Measurements from ENCODE around the gene CCDC122. TPM values are rescaled to one million over a fixed set of nuclear protein-coding genes. Genes with fewer than 3 reads are reported as not detected.

The CCDC122 gene
- total RNA-seq, 2 experiments from 2014 or later: 2.1 to 2.5 TPM

DNA sequence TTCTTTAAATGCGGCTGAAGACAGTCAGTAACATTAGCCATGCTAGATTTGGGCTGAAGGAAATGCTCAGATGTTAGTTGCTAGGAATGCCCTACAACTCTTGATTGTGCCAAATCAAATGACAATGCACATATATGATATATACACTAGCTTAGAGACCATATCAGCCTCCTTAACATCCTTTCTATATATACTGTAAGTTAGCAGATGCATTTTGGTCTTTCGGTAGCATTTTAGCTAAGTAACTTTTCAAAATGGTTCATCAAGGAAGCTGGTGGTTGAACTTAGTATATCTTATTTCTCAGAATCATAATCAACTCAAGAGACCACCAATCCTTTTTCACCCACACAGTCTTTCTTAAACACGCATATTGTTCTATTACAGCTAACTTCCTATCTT, 78.7 kb downstream of the CCDC122 start:
- Mint-ChIP-seq H3K36me3 (no peaks in the 10 kb centered on the region), H3K9me3 (no peaks in the 10 kb centered on the region), H3K27me3 (peaks cover 25% of the 10 kb centered on the region), H3K4me1 (peaks cover 16% of the 10 kb centered on the region), H3K4me3 (no peak overlapping the region), H3K27ac (no peak overlapping the region)
- no peak for DNase-seq

DNA sequence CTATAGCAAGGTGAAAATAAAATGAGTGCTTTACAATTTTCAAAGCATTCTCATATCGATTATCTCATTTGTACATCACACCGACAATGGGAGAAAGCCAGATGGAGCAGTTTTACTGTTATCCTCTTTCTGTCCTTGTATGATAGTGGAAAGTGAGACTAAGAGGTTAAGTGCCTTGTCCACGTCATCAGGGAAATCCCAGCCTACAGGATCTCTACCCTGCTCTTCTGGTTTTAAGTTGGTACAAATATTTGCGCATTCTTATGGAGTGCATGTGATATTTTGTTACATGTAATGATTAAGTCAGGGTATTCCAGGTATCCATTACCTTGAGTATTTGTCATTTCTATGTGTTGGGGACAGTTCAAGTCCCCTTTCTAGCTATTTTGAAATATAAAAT, 80.3 kb downstream of the CCDC122 start:
- peaks cover 30% of the 10 kb centered on the region for H3K27me3 Mint-ChIP-seq
- H3K27ac Mint-ChIP-seq: no peak overlapping the region
- H3K4me3 Mint-ChIP-seq: no peak overlapping the region
- no peak for DNase-seq
- peaks cover 13% of the 10 kb centered on the region for H3K4me1 Mint-ChIP-seq
- H3K9me3 Mint-ChIP-seq: no peaks in the 10 kb centered on the region
- H3K36me3 Mint-ChIP-seq: no peaks in the 10 kb centered on the region

DNA sequence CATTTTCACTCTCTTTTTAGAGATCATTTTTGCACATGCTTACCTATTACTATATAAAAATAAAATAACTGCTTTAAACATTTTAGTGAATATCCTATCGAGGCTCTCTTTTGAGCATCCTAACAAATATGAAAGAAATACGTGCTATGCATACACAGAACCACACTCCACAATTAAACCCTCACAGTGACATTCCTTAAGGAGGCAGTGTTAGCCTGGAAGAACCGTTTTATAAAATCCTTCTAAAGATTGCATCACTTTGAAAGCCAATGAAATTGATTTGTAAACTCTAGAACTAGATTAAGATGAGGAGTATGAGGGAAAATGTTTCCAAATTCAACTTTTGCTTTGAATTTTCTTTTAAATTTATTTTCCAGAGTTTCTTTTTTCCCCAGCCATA, 81.7 kb downstream of the CCDC122 start:
- H3K4me1 Mint-ChIP-seq: peaks cover 13% of the 10 kb centered on the region
- no peak for DNase-seq
- no peak overlapping the region for H3K4me3 Mint-ChIP-seq
- H3K27me3 Mint-ChIP-seq: peaks cover 33% of the 10 kb centered on the region
- H3K27ac Mint-ChIP-seq: no peak overlapping the region
- H3K36me3 Mint-ChIP-seq: no peaks in the 10 kb centered on the region
- H3K9me3 Mint-ChIP-seq: no peaks in the 10 kb centered on the region

DNA sequence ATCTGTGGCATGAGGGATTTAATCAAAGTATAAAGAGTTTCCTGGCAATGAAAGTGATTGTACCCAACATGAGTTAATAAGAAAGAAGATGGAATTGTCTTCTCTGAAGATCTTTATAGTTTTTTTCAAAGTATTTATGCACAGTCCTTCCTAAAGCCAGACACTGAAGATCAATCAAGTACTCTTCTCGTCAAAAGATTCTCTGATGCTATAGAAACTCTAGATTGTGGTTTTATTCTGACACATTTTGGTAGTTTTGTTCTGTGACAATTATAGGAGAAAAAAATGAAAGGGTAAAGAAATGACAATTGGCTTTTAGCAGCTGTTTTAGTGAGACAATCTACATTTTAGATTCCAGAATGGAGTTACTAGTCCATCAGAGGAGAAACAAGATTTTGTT, 82.4 kb downstream of the CCDC122 start:
- no peak overlapping the region for H3K4me3 Mint-ChIP-seq

DNA sequence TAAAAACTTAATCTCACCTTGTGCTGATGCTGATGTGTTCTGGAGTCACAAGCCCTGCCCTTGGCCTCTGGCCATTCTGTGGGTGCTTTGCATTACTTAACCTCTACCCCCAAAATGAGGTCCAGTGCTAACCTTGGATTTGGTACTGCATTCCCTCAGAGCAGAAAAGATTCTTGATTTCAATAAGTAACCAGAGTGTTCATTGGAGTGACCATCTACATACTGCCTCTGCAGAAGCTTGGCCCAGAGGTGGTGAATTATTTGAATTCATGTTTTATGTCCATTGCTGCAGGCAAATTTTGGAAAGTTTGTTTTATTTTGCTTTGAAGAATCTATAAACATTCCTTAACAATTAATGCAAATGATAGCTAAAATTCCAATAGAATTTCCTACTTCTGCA, 85.1 kb downstream of the CCDC122 start:
- H3K4me1 Mint-ChIP-seq: peaks cover 13% of the 10 kb centered on the region
- H3K36me3 Mint-ChIP-seq: no peaks in the 10 kb centered on the region
- H3K9me3 Mint-ChIP-seq: no peaks in the 10 kb centered on the region
- no peak overlapping the region for H3K27ac Mint-ChIP-seq
- peaks cover 52% of the 10 kb centered on the region for H3K27me3 Mint-ChIP-seq
- no peak for DNase-seq
- H3K4me3 Mint-ChIP-seq: no peak overlapping the region

More for the DNA sequence above, 82.4 kb downstream of the CCDC122 start:
- peaks cover 40% of the 10 kb centered on the region for H3K27me3 Mint-ChIP-seq
- peaks cover 13% of the 10 kb centered on the region for H3K4me1 Mint-ChIP-seq
- no peaks in the 10 kb centered on the region for H3K36me3 Mint-ChIP-seq
- no peaks in the 10 kb centered on the region for H3K9me3 Mint-ChIP-seq
- H3K27ac Mint-ChIP-seq: peak overlapping the region; percentile 8
- DNase-seq: no peak

DNA sequence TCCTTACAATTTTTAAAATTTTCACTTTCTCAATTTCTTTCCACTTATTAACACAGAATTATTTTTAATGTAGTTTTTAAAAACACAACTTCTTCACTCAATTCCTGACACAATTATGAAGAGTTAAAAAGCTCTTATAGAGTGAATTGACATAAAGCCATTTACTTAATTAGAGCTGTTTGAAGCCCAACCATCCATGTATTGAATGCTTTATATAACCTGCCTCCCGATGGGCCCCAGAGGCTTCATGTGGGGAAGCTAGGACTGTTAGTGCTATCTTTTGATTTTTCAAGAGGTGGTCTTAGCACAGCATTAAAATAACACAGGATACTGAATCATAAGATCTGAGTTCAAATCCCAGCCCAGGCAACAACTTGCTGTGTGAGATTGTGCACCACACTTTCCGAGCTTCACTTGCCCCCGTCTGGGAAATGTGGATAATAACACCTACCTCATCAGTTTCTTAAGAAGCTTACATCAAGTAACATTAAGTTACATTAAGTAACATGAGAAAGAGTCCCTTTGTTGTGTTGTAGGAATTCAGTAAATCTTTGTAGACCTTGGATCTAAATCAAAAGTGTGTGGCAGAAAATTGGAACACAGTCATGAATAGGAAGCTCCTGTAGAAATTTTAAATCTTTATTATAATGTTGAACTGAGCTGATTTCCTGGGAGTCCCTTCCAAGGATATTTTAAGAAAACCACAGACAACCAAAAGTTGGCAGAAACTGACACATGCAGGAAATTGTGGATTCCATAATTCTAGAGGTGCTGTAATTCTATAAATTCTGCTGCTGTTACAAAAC, 87.3 kb downstream of the CCDC122 start:
- Mint-ChIP-seq H3K4me3 (no peak overlapping the region), H3K36me3 (no peaks in the 10 kb centered on the region), H3K9me3 (no peaks in the 10 kb centered on the region), H3K27me3 (peaks cover 59% of the 10 kb centered on the region), H3K27ac (no peak overlapping the region), H3K4me1 (peaks cover 11% of the 10 kb centered on the region)
- DNase-seq: no peak

DNA sequence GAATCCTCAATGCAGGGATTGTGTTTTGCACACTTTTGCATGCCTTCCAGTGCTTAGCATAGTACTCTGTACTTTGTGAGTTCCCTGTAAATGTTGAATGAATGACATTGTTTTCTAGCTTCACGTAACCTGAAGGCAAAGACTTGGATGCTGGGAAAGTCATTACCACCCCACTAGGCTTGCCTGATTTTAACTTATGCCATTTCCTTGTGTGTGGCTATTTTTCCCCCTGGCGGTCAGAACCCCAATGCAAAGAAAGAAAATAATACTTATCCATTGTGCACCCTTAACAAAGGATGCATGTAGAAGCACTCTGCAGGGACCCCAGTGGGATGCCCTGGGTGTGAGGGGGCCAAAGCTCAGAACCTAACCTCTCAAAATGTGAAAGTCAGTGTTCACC, 91.5 kb downstream of the CCDC122 start:
- no peak for DNase-seq
- peaks cover 2% of the 10 kb centered on the region for H3K4me1 Mint-ChIP-seq
- H3K36me3 Mint-ChIP-seq: no peaks in the 10 kb centered on the region
- H3K27ac Mint-ChIP-seq: no peak overlapping the region
- H3K9me3 Mint-ChIP-seq: no peaks in the 10 kb centered on the region
- H3K4me3 Mint-ChIP-seq: peak overlapping the region; percentile 7
- H3K27me3 Mint-ChIP-seq: peaks cover 70% of the 10 kb centered on the region

DNA sequence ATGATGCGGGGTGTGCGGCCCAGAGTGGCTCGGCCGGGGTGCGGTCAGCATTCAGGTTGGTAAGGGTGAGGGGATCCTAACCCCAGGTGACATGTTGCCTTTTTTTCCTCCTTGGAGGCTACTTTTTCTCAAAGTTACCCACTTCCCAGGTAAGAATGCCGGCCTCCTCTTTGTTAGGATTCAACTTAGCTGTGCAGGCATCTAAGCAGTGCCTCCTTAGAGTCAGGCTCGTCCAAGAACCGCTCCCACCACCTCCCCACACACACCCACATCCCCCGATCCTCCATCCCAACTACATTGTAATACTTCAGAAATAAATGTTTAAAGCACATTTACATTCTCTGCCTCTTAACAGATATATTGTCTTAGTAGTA, 92.0 kb downstream of the CCDC122 start:
- DNase-seq: no peak
- H3K27ac Mint-ChIP-seq: no peak overlapping the region
- peaks cover 65% of the 10 kb centered on the region for H3K27me3 Mint-ChIP-seq
- no peaks in the 10 kb centered on the region for H3K36me3 Mint-ChIP-seq
- peaks cover 2% of the 10 kb centered on the region for H3K4me1 Mint-ChIP-seq
- H3K4me3 Mint-ChIP-seq: peak overlapping the region; percentile 59
- H3K9me3 Mint-ChIP-seq: no peaks in the 10 kb centered on the region

DNA sequence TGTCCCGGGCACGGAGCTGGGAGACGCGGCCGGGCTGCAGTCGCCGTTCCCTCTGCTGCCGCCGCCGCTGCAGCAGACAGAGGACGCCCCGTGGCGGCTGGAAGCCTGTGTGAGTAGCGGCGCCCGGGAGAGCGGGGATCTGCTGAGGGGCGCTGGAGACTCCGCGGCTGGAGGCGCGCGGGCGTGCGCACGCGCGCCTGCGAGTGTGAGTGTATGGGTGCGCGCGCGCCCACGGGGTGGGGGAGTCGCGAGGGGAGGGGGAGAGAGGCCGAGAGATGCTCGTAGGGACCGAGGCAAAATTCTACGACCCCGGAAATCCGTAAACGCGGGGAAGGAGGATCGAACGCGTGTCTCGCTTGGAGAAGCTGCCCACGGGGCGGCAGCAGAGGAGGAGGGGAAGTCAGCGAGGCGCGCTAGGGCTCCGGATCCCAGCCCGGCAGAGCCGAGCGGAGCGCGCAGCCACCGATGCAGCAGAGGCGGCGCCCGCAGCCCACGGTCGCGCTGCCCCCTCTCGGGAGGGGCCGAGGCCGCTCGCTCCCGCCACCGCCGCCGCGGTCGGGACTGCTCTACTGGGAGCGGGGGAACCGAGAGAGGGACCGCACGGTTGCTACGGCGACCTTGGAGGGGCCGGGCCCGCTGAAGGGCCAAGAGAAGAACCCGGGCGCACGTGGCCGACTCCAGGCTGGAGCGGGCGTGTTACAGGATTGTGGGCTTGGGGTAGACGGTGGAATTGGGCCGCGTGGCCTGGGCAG, 92.6 kb downstream of the CCDC122 start, which contains the start of gene ENOX1:
ENOX1 (minus strand) TSS at position 207 of the 752 bp plus-strand sequence.
- Mint-ChIP-seq H3K9me3 (no peaks in the 10 kb centered on the region), H3K4me1 (peaks cover 2% of the 10 kb centered on the region), H3K27me3 (peaks cover 61% of the 10 kb centered on the region), H3K4me3 (peak within 1 kb of the TSS; percentile 75), H3K36me3 (no peaks in the 10 kb centered on the region), H3K27ac (no peak within 1 kb of the TSS)
- peak; percentile 48 for DNase-seq

DNA sequence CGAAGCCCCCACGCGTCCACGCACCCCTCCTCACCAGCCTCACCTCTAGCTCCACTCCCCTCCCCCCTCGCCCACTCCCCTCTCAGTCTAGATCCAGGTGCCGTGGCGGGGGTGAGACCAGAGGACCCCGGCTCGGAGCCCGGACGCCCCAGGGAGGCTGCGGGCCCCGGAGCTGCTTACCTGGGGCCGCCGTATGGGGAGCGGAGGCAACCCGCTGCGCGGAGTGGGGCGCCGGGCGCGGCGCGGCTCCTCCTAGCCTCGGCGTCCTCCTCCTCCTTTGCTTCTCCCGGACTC, 93.1 kb downstream of the CCDC122 start:
- no peak for DNase-seq
- Mint-ChIP-seq H3K9me3 (no peaks in the 10 kb centered on the region), H3K27ac (no peak overlapping the region), H3K4me1 (peaks cover 2% of the 10 kb centered on the region), H3K36me3 (no peaks in the 10 kb centered on the region), H3K4me3 (no peak overlapping the region), H3K27me3 (peaks cover 66% of the 10 kb centered on the region)

Other genes starting within 250 kb of the CCDC122 start
- gene ENOX1, start 92.8 kb downstream of the CCDC122 start, total RNA-seq: not detected
- 1 to 10 TPM; 4.5 to 5.1 TPM for gene LACC1, start 164 bp upstream of the CCDC122 start, total RNA-seq